Measurements from ENCODE around the gene ACOT8. TPM values are rescaled to one million over a fixed set of nuclear protein-coding genes. Genes with fewer than 3 reads are reported as not detected.
A peak's percentile ranks its signal among the peaks of the same experiment; 100 is the strongest.

Gene ACOT8
- total RNA-seq, 1 experiment from 2014 or later = 38.1 TPM

GRCh38 chr20:45833883-45834796 is 23.1 kb downstream of the ACOT8 start (continued):
- TF ChIP-seq PREB (CRISPR knock-in tag; IDR thresholded peaks at IDR 0.05; ENCODE audit: borderline replicate concordance) (no peak), TEAD4 (CRISPR knock-in tag; IDR thresholded peaks at IDR 0.05) (no peak), NFATC4 (CRISPR knock-in tag; IDR thresholded peaks at IDR 0.05) (no peak), FOXJ3 (CRISPR knock-in tag; IDR thresholded peaks at IDR 0.05; ENCODE audit: borderline replicate concordance) (no peak), ATF1 (CRISPR knock-in tag; IDR thresholded peaks at IDR 0.05) (no peak), ZNF232 (CRISPR knock-in tag; IDR thresholded peaks at IDR 0.05) (no peak), ZNF263 (CRISPR knock-in tag; IDR thresholded peaks at IDR 0.05; ENCODE audit: low read depth) (peak; percentile 48; the same call in 1 of the 2 replicates), CBFB (CRISPR knock-in tag; IDR thresholded peaks at IDR 0.05; ENCODE audit: low read depth) (peak; percentile 55; the same call in 1 of the 2 replicates), EMX1 (CRISPR knock-in tag; IDR thresholded peaks at IDR 0.05) (no peak), TEAD1 (CRISPR knock-in tag; IDR thresholded peaks at IDR 0.05) (0 out of 2 replicates have a peak, but pooled peaks have one; percentile 23), ZNF138 (CRISPR knock-in tag; conservative IDR thresholded peaks at IDR 0.05) (peak; percentile 90; the same call in 1 of the 2 replicates), PRDM15 (CRISPR knock-in tag; IDR thresholded peaks at IDR 0.05) (no peak), ELF4 (CRISPR knock-in tag; IDR thresholded peaks at IDR 0.05; ENCODE audit: low read depth) (no peak), ZSCAN18 (CRISPR knock-in tag; IDR thresholded peaks at IDR 0.05) (no peak), HMGXB4 (CRISPR knock-in tag; IDR thresholded peaks at IDR 0.05) (peak; percentile 36; the same call in 1 of the 2 replicates), GTF2I (CRISPR knock-in tag; conservative IDR thresholded peaks at IDR 0.05) (no peak), SMAD3 (CRISPR knock-in tag; IDR thresholded peaks at IDR 0.05; ENCODE audit: borderline replicate concordance) (no peak), ZBTB21 (CRISPR knock-in tag; IDR thresholded peaks at IDR 0.05; ENCODE audit: borderline replicate concordance) (0 out of 2 replicates have a peak, but pooled peaks have one; percentile 78), ATF6 (CRISPR knock-in tag; IDR thresholded peaks at IDR 0.05) (no peak), ARID4B (CRISPR knock-in tag; IDR thresholded peaks at IDR 0.05; ENCODE audit: borderline replicate concordance) (peak; percentile 63; the same call in 1 of the 2 replicates), ZNF423 (CRISPR knock-in tag; IDR thresholded peaks at IDR 0.05) (no peak; the same call in 1 of the 2 replicates), NR2C2 (CRISPR knock-in tag; IDR thresholded peaks at IDR 0.05) (no peak)
